GM06990 (cell line): ENCODE data around the gene CTCFL.

Source experiments
- DNase-seq: peaks from one replicate; pipeline ENCODE4 v3.0.0-alpha.2; 2011; ENCODE audit not compliant: insufficient read length; ENCODE audit errors: extremely low read depth
- H3K27me3 ChIP-seq: replicated peaks from 2 replicates; pipeline ENCODE4 v1.6.0; 2011; ENCODE audit warnings: low read length; ENCODE audit not compliant: control insufficient read depth, insufficient read depth
- H3K36me3 ChIP-seq: 2 replicates; pipeline ENCODE4 v1.5.1; 2011; ENCODE audit warnings: low read length; ENCODE audit not compliant: control insufficient read depth, insufficient read depth
- H3K4me3 ChIP-seq: replicated peaks from 2 replicates; pipeline ENCODE4 v1.5.1; 2011; ENCODE audit warnings: low read depth, mild to moderate bottlenecking, control low read depth, low read length
- CTCF ChIP-seq: IDR thresholded peaks from 2 replicates; pipeline ENCODE4 v1.5.1; 2011; ENCODE audit warnings: low read length, control low read depth, mild to moderate bottlenecking, inconsistent platforms; ENCODE audit not compliant: insufficient read depth, poor library complexity, severe bottlenecking

CTCFL gene

GRCh38 chr20:57478176-57478575 lies 46.8 kb downstream of the CTCFL start:
- DNase-seq, result no peak
- Histone ChIP-seq H3K4me3 (no peak overlapping the region), H3K27me3 (no peaks in the 10 kb centered on the region)

GRCh38 chr20:57476641-57477461 lies 48.1 kb downstream of the CTCFL start:
- no peak for DNase-seq
- no peaks in the 10 kb centered on the region for H3K36me3 ChIP-seq
- no peaks in the 10 kb centered on the region for H3K27me3 ChIP-seq
- no peak for TF ChIP-seq CTCF
- H3K4me3 ChIP-seq, result no peak overlapping the region

More at GRCh38 chr20:57478176-57478575, 46.8 kb downstream of the CTCFL start:
- no peak for TF ChIP-seq CTCF
- H3K36me3 ChIP-seq, result no peaks in the 10 kb centered on the region

GRCh38 chr20:57476084-57476526 lies 48.8 kb downstream of the CTCFL start:
- Histone ChIP-seq H3K4me3 (no peak overlapping the region), H3K27me3 (no peaks in the 10 kb centered on the region), H3K36me3 (no peaks in the 10 kb centered on the region)
- DNase-seq, result peak; percentile 78
- TF ChIP-seq CTCF, result no peak

- no peak overlapping the region for H3K4me3 ChIP-seq
- no peak for TF ChIP-seq CTCF
- H3K27me3 ChIP-seq, result no peaks in the 10 kb centered on the region
- no peaks in the 10 kb centered on the region for H3K36me3 ChIP-seq
- DNase-seq, result no peak
Observed at GRCh38 chr20:57475388-57476083, 49.4 kb downstream of the CTCFL start.

- H3K36me3 ChIP-seq, result no peaks in the 10 kb centered on the region
- no peak for DNase-seq
- no peak for TF ChIP-seq CTCF
- H3K27me3 ChIP-seq, result no peaks in the 10 kb centered on the region
- H3K4me3 ChIP-seq, result no peak overlapping the region
Observed at GRCh38 chr20:57474816-57475215, 50.1 kb downstream of the CTCFL start.
